Daoy (cell line): ENCODE measurements around the gene APP. TPM values are rescaled to one million over a fixed set of nuclear protein-coding genes. Genes with fewer than 3 reads are reported as not detected.
"Not testable (repeated sequence)": the region's sequence is repeated elsewhere in the genome, so short reads cannot be mapped to it uniquely, and the experiment has no call there.

Source experiments
- DNase-seq: peaks from one replicate; pipeline ENCODE4 v3.0.0-alpha.2; 2015; ENCODE audit warnings: low read depth
- total RNA-seq: library from RNA; depleted of rRNA; stranded (reverse); fragments of >200 nt; shearing (Covaris generic); gene quantifications from 2 replicates; pipeline ENCODE4 v1.2.3, GENCODE V29; 2014

Gene APP
- total RNA-seq, 1 experiment from 2014 or later, result 162 TPM

DNA sequence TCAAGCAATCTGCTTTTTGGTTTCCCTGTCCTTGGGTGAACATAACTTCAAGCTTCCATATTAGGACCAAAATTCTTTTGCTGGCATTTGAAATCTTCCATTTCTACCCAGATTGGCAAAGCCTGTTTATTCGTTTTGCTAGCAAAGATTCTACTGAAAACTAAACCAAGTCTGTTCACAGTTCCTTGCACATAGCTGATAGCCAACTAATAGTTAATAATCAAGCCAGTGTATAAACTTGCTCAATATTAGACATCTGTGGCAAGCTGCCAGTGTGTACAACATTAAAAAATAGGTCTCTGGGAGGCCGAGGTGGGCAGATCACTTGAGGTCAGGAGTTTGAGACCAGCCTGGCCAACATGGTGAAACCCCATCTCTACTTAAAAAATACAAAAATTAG is 6.3 kb downstream of the APP start:
- no peak for DNase-seq

DNA sequence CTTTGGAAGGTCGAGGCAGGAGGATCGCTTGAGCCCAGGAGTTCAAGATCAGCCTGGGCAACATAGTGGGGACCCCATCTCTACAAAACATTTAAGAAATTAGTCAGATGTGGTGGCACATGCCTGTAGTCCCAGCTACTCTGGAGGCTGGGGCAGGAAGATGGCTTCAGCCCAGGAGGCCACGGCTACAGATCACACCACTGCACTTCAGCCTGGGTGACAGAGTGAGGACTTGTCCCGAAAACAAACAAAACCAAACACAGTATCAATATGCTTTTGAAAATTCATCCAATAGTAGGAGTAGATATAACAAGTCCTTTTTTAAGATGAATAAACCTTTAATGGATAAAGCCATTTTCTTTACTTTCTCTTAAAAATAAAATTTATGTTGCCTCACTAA is 8.5 kb downstream of the APP start:
- DNase-seq, result no peak

DNA sequence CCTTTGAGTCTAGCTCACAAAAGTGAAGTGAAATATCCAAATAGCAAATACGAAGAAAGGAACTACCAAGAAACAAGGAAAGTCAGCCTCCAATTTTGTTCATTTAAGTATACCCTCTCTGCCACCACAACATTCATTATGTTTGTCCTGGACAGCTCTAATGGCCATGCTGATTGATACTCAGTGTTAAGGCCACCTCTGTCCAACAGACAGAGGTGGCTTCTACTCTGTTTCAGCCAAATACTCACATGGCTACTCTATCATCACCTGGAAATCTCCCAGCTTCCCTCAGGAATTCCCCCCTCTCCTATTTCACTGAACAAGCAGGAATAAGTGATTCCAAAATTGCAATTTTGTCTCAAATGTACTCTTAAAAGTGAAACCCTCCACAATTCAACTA is 10.7 kb downstream of the APP start:
- DNase-seq, result no peak

DNA sequence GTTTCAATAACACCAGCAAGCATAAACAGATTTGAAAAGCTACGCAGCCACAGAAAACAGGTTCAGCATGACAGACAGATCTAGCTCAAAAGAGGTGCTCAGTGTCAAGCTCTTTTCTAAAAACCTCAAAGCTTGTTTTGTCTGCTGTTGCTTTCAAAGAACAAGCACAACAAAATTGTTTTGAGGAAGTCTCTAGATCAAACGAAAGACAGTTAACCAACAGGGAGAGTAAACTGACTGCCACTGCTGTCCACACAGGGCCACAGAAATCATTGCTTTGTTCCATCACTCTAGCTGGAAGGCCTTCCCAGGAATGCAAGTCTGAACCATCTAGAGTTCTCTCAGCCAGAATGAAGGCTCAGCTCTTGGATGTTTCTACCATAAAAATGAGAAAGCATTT is 12.8 kb downstream of the APP start:
- DNase-seq, result no peak

DNA sequence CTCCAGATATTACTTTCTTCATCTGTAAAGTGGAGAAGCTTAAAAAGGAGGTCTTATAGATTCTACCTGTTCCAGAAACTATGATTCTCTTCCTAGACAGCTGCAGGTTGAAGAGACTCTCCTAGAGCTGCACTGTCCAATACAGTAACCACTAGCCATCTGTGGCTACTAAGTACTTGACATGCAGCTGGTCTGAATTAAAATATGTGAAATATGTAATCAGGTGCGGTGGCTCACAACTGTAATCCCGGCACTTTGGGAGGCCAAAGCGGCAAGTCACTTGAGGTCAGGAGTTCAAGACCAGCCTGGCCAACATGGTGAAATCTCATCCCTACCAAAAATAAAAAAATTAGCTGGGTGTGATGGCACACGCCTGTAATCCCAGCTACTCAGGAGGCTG is 15.8 kb downstream of the APP start:
- DNase-seq, result no peak

DNA sequence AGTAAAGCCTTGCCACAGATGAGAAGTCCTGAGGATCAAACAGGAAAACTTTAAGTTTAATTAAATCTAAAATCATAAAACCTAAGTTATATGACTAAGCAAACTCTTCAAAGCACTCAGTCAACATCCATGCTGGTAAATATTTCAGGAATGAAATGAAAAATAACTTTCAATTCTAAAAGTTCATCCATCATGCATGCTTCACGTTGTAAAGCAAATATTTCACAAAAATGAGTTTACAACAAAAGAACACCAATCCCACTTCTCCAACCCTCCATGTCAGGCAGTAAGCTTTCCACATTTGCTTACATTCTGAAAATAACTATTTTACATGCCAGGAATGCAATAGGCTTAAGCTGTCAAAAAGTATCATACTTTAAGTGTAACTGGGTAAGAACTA is 16.8 kb downstream of the APP start:
- no peak for DNase-seq

DNA sequence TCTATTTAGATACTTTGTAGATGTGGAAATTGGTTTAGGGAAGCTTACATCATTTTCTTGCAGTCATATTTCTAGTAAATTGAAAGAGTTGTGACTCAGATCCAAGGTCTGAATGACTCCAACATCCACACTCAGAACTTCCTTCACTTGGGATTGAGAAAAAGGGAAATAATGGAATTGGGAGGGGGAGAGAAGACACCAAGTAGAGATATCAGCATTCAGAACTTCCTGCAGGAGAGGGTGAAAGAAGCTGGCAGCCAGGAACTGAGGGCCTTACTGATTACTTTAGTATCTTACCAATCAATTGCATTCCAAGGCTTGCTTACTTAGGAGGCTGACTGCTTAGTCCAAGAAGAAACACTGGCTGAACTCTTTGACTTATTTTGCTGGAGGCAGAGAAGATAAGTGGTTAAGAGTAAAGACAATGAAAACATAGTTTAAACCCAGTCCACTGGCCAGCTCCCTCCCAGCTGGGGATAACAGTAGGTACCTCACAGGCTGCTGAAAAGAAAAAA is 21.7 kb downstream of the APP start:
- DNase-seq, result no peak

DNA sequence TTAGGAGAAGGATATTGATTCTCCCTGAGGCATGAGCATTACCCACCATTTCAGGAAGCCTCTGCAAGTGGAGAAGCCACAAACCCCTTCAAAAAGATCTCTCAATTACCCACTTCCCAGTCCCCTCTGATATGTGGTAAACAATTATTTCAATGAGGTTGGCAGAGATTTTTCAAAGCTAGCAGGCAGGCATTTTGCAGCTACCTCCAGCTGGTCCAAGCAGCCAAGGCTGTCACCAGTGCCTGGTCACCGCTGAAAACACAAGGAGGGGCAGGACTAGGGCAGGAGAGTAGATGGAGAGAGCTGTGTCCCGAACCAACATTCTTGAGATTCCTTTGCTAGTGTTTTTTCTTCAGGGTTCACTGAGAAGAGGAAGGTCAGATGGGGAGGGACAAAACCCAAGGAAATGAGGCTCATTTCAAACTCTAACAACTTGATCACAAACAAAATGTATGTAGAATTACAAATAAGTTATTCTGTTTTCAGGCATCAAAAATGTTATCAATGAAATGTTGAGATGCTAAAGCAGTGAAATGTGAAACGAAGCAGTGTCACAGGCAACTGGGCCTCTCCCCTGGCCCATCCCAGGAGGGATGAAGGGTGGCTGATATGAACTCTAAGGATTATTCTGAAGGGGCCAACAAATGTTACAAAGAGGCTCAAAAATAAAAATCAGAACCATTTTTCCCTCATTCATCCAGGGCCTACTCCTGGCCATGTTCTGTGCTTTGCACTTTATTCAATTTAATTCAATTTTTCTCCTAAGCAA is 22.3 kb downstream of the APP start:
- no peak for DNase-seq

DNA sequence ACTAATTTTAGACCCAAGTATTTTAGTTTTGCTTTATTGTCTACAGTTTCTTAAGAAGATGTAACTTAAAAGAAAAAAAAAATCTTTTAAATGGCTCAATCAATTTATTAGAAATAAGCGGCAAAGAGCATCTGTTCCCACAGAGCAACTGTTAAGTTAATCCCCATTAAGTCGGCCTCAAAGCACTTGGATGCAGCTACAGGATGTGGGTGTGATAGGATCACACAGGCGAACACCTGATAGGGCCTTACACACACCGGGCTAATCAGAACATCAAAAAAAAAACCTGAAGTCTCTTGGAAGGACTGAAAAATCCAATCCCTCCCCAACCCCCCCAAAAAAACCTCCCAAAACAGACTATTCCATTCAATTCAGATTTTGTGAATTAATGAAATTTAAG is 23.0 kb downstream of the APP start:
- DNase-seq, result no peak

DNA sequence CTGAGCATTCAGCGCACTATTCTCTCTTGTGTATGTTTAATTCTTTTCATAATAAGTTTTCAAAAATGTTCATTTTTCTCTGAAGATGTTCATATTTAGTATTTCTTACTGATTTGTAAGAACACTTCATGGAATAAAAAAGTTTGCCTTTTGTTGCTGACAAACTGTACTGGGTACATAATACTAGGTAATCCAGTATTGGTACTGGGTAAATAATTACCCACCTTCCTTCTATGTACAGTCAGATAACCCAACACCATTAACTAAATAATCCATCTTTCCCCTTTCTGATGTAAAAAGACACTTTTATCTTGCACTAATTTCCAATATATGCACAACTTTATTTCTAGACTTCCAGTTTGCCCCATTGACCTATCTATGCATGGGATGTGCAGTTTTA is 23.9 kb downstream of the APP start:
- no peak for DNase-seq

DNA sequence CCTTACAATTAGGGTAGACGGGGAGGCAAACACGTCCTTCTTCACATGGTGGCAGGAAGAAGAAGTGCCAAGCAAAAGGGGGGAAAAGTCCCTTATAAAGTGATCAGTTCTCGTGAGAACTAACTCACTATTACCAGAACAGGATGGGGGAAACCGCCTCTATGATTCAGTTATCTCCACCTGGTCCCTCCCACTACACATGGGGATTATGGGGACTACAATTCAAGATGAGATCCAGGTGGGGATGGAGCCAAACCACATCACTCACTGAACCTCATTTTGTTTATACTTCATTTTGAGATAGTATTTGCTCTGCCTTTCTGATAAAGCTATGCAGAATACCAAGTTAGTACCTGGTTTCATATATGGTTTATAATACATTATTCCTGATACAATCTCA is 26.5 kb downstream of the APP start:
- no peak for DNase-seq

DNA sequence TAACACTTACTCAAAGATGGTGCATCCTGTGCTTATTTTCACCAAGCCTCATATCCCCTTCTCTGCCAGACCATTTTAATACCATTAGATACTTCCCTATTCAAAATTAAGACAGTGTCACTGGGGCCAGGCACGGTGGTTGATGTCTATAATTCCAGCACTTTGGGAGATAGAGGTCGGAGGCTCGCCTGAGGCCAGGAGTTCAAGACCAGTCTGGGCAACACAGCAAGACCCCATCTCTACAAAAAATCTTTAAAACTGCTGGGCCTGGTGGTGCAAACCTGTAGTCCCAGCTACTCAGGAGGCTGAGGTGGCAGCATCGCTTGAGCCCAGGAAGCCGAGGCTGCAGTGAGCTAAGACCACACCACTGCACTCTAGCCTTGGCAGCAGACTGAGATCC is 28.2 kb downstream of the APP start:
- DNase-seq, result no peak

DNA sequence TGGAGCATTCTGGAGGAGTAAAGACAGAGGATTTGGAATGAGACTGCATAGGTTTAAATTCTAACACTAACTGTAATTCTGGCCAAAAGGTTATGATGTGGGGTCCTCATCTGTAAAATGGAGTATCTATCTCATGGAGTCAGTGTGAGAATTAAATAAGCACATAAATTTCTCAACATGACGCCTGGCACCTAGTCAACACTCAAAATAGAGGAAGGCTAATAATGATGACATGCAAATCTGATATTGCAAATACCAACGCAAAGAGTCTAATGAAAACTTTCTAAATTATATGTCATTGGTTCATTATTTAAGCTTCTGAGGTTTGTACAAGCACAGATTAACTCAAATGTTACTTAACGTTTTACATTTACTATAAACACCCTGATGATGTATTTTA is 29.6 kb downstream of the APP start:
- DNase-seq, result no peak

DNA sequence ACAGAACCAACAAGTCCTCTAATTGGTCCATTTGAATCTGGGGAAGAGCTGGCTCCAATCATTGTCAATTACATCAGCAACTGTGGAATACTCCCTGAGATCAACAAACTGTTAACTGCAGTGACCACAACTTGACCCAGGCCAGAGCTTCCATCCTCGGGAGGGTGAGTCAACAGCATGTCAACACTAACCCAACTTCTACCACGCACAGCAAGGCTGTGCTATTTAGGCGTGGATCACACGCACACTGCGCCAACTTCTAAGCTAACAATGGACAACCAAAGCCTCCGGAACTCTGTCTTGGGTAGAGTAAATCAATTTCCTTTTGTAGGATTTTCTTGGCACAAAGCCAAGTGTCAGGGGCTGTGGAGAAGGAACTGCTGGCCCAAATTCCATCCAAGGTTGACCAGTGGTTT is 30.4 kb downstream of the APP start:
- peak; percentile 62 for DNase-seq

DNA sequence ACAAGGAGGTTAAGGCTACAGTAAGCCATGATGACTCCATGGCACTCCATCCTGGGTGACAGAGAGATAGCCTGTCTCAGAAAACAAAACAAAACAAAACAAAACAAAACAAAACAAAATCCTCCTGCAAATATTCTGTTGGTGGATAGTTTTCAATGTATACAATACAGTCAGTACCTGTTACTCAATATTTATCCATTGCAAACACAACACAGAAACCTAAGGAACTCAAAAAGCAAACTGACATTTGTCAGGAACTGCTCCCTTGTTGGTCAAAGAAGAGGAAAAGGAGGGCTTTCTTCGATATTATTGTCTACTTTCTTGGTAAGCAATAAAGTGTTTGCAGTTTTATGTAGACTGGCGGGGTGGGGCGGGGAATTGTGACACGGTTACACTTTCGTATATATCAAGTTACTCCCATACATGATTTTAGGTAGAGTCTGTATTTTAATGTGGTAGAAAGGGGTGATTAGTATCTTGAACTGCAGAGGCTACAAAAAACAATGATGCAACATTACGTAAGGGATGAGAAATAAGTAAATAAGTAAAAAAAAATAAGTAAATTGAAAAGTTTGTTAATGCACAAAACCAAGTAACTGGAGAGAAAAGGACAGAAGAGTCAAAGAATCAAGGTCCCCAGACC is 31.8 kb downstream of the APP start:
- DNase-seq, result no peak

DNA sequence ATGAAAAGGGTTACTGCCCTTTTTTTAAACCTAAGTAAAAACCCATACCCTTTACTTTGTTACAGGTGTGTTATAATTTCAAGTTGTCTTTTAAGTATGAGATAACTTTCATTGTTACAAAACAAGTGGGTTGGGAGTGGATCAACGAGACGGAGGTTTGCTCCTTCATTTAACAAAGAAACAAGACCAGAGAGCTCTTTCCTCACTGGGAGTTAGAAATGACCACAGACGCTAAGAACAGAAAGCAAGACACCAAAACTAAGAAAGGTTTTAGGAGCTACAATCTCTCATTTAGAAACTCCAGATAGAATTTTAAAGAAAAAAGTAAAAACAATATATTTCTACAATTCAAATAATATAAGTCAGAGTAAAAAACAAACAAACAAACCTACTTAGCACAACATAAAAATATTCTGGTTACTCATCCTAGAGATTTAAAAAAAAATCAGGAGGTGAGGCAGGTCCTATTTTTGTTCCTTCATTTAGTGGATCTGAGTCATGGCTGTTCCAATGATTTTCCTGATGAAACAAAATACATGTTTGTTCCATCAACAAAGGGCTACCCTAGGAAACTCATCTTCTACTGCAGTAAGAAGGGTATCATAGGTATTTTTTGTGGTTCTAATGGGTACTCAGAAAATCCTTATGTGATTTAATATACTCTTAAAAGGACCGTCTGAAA is 33.0 kb downstream of the APP start:
- no peak for DNase-seq

DNA sequence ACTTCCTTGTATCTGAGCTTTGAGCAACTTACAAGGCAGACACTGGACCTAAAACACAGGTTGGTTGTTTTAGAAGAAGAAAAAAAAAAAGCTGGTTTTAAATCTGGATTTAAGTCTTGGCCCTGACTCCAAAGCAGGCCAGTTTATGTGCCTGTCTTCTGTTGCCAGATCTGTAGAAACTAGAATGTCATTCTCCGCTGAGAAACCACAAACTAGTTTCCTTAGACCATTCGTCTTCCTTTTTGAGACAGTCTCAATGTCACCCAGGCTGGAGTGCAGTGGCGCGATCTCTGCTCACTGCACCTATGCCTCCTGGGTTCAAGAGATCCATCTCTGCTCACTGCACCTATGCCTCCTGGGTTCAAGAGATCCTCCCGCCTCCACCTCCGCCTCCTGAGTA is 33.9 kb downstream of the APP start:
- DNase-seq, result no peak

DNA sequence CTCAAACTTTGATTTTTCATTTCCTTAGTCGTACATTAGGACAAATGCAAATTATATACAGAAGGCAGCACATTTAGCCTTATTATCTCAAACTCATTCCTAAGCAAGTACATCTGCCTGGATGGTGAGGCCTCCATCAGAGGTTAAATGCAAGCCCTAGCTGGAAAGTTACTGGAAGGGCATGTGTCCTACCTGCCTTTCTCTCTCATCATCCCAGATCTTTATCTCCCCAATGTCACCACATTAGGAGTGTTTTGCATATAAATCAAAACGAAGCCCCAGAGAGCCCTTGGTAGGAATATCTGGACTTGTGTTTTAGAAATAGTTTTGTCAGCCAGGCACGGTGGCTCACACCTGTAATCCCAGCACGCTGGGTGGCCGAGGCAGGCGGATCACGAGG is 35.0 kb downstream of the APP start:
- no peak for DNase-seq

DNA sequence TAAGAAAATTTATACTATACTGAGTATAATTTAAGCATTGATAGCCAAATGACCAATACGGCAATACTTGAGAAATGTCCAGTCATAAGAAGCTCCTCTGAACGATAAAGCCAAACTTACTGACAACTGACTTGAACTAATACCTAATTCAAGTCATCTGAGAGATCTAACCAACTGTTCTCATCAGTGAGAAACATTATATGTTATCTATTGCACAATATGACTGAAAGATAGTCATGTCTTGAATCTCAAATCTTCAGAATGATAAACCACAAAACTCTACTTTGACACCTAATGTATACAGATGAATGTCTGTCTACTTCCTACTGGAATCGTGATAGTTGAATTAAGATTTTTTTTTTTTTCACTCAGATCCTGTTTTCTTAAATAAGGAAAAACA is 39.0 kb downstream of the APP start:
- no peak for DNase-seq

DNA sequence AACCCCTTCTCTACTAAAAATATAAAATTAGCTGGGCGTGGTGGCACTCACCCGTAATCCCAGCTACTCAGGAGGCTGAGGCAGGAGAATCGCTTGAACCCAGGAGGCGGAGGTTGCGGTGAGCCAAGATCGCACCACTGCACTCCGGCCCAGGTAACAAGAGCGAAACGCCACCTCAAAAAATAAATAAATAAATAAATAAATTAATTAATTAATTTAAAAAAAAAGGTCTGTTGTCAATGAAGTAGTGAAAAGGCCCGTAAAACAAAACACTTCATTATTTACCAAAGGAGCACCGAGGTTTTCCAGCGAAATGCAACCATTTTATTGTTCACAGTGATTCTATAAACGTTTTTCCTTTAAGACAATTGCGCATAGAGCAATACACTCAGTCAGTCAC is 39.5 kb downstream of the APP start:
- DNase-seq, result not testable (repeated sequence)

DNA sequence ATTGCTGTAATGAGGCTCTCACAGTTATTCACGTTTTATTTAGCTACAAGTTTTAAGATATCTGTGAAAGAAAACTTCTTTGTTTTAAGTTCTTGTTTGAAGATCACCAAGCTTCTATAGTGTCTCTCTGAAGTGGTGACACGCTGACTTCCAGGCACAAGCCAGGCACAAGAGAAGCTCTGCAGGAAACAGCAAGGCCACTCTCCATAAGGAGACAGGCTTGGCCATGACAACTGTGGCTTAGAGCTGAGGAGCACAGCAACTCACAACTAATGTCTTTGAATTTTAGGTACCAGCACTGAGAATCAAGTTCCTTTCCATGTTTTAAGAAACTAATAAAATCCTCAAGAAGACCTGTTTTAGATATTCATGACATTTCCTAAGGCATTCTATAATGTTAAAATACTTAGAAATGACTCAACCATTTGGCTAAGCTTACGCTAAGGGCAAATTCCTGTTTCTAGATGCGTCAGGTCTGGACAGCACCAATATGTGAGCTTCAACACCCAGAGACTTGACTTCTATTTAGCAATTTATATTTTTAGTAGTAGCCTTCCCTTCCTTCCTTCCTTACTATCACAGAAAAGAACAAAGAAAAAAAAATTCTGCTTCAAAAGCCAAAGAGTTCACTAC is 40.2 kb downstream of the APP start:
- no peak for DNase-seq

DNA sequence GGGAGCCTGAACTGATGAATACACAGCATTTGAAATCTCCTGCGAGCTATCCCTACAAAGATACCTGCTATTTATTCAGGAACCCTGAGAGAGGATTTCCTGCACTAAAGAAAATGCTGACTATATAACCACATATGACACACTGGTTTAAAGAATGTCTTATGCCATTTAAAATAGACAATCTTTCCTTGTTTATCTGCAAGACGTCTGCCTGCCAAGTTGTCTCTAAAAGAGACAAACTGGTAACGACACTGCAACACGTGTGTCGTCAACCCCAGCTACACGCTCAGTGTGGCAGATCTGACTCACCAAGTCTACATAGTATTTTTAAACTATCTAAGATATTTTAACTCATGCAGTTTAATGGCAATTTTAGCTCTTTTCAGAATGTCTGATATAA is 42.7 kb downstream of the APP start:
- no peak for DNase-seq
